ENCODE results near the gene A3GALT2.

- TF ChIP-seq, protein P1, sequence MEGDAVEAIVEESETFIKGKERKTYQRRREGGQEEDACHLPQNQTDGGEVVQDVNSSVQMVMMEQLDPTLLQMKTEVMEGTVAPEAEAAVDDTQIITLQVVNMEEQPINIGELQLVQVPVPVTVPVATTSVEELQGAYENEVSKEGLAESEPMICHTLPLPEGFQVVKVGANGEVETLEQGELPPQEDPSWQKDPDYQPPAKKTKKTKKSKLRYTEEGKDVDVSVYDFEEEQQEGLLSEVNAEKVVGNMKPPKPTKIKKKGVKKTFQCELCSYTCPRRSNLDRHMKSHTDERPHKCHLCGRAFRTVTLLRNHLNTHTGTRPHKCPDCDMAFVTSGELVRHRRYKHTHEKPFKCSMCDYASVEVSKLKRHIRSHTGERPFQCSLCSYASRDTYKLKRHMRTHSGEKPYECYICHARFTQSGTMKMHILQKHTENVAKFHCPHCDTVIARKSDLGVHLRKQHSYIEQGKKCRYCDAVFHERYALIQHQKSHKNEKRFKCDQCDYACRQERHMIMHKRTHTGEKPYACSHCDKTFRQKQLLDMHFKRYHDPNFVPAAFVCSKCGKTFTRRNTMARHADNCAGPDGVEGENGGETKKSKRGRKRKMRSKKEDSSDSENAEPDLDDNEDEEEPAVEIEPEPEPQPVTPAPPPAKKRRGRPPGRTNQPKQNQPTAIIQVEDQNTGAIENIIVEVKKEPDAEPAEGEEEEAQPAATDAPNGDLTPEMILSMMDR (IDR thresholded peaks at IDR 0.05), result no peak
- no peak for TF ChIP-seq EZH2 (IDR thresholded peaks at IDR 0.05)
- TF ChIP-seq EZH2phosphoT487 (IDR thresholded peaks at IDR 0.05), result no peak
Observed at GRCh38 chr1:33344896-33345560, 24.1 kb upstream of the A3GALT2 start.
